HG03045 (cell line): ENCODE data around the gene TRIO.

Experiments
- ATAC-seq: cut with Tn5 transposase; IDR thresholded peaks from one replicate; pipeline ENCODE4 v1.9.1; 2021; ENCODE audit warnings: mild to moderate bottlenecking, moderate library complexity; ENCODE audit not compliant: unreplicated experiment

The TRIO gene

GRCh38 chr5:14343376-14343775 lies 200.2 kb downstream of the TRIO start:
- no peak for ATAC-seq

DNA sequence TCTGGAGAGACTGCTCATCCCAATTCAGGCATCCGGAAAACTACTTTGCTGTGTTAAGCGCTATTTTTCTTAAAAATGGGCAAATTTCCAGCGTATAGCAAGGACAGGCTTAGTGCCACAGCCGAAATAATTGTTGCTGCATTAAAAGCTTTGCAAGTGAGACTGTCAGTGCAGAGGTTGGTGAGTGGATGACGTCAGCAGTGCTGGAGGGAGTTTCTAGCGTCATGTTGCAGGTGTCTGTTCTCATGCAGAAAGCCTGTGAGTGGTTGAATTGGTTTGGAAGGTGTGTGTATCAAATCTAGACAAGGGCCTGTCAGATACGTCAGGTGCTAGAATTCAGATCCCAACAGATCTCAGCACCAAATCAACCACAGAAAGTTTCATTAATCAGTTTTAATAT lies 204.4 kb downstream of the TRIO start:
- ATAC-seq = no peak

DNA sequence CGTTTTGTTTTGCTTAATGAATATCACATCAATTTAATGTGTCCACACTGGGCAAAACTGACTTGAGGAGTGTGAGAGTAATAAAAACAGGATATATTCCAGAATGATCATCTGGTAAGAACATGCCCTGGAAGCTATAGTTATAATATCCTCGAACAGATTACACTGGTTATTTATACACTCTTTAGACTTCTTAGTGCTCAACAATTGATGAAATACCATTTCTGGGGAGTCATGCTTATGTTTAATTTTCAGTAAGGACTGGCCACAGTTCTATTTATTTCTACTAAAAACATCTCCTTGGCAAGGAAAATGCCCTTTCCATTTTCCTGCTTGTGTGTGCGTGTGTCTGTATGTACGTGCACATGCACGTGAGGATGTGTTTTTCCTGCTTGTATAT lies 205.0 kb downstream of the TRIO start:
- ATAC-seq = no peak

GRCh38 chr5:14349029-14349428 lies 205.9 kb downstream of the TRIO start:
- ATAC-seq = no peak

- ATAC-seq = no peak
Measured at GRCh38 chr5:14351086-14351661, 208.0 kb downstream of the TRIO start.

GRCh38 chr5:14351845-14352712 lies 208.9 kb downstream of the TRIO start:
- ATAC-seq = no peak

DNA sequence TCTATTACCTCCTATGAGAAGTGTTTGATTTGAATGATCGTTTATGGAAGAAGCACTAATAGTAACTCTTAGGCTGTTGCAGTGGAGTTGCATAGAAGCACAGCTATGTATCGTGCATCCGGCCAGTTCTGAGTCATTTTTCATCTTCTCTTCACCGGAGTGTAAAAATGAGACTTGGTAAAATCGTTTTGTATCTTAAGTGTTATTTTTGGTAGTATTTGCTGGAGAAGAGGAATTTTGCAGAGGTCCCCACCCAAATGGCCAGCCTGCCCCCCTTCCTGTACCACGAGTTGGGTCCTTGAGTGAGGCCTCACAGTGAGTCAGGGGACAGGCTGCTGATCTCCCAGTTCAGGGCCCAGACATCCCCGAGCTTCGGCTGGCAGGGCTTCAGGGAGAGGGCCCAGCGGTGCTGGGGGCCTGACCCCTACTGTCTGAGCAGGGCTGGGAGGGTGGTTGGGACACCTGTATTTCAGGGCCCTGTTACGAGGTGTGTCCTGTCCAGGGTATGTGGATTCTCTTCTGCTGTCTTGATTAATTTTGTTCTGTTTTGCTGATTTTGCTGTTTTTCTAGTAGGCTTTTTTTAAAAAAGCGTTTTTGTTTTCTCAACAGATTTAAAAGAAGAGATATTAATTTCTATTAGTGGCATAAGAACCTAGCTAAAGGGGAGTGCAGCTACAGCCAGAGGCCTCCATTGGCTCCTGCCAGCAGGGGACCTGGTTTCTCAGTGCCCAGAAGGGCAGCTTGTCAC lies 210.8 kb downstream of the TRIO start:
- ATAC-seq = no peak

DNA sequence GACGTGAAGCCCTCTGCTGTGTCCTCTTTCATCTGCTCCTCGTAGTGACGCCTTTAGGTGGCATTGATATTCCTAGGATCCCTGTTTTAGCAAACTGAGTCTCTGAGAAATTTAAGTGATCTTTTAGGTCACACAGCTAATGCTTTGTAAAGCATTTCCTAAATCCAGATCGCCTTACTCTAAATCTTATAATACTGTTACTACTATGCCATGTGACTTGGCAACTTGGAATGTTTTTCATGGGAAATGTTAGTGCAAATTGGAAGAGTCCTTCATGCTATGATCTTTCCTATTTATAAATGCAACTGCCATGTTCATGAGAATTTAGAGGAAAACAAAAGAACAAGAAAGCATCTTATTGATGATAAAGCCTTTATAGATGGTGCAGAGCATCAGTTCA lies 212.2 kb downstream of the TRIO start:
- no peak for ATAC-seq

- no peak for ATAC-seq
Measured at GRCh38 chr5:14356305-14356704, 213.2 kb downstream of the TRIO start.

GRCh38 chr5:14357441-14357840 lies 214.3 kb downstream of the TRIO start:
- no peak for ATAC-seq

- no peak for ATAC-seq
Measured at GRCh38 chr5:14357851-14358250, 214.7 kb downstream of the TRIO start.

DNA sequence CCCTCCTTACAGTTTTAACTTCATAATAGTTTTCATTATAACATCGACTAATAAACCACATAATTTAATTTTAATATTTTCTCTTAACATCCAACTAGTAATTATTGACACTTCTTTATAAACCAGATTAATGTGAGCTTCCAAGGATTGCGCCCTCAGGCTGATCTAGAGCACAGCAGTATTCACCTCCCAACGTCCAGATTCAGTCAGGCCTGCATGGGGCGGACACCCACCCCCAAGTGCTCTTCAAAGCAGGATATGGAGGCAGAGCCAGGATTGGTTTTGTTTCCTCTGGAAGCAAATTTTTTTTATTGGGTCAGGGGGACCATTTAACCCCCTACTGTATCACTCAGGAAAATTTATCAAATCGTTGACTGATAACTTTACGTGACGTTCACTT lies 215.4 kb downstream of the TRIO start:
- ATAC-seq = no peak

DNA sequence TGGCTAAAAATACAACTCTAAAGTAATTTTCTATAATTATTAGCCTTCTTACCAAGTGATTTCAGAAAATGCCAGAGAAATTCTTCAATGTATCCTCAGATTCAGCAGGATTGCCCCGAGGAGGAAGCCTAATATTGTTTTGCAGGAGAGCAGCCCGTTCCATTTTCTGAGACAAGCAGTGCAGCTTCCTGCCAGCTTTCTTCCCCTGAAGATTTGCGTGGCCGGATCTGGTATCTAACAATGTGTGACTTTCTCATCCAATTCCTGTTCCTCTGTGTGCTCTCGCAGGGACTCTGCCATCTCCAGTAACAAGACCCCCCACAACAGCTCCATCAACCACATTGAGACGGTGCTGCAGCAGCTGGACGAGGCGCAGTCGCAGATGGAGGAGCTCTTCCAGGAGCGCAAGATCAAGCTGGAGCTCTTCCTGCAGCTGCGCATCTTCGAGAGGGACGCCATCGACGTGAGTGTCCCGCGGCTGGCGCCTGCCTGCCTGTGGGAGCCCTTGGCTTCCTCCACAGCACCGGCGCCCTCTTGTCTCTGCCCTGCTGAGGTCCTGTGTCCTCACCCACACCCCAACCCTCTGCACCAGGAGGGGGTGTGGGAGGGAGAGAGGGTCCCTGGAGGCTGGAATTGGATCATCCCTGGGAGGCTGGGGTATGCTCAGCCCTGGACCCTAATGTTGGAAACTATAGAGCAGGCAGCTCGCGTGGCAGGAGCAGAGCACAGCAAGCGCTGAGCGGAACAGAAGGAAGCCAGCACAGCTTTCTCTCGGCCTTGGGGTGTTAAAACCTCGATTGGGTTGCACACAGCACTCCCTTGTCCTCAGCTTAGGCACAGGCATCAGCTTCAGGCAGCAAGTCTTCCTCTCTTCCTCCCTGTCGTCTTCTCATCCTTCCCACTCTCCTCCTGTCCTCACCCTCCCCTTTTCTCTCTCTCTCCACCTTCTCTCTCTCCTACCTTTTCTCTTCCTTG lies 216.2 kb downstream of the TRIO start:
- ATAC-seq = no peak

DNA sequence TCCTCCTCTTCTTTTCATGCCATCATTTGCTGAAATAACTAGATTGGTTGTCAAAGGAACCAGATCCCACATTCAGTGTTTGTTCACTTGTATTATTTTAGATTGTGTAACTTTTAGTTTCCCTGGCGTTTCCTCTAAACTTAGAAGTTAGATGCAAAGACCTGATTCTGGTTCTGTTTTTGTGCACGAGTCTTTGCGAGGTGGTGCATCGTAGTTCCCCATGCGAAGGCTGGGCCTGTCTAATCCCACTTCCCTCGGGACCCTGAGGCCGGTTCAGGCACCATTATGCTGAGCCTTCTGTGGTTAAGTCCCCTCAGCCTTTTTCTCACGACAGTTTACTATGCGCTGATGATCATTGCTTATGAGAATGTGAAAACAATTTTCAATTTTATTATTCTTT lies 219.3 kb downstream of the TRIO start:
- no peak for ATAC-seq

- ATAC-seq = no peak
Measured at GRCh38 chr5:14364096-14364495, 221.0 kb downstream of the TRIO start.

- ATAC-seq = no peak
Measured at GRCh38 chr5:14364576-14365472, 221.7 kb downstream of the TRIO start.

DNA sequence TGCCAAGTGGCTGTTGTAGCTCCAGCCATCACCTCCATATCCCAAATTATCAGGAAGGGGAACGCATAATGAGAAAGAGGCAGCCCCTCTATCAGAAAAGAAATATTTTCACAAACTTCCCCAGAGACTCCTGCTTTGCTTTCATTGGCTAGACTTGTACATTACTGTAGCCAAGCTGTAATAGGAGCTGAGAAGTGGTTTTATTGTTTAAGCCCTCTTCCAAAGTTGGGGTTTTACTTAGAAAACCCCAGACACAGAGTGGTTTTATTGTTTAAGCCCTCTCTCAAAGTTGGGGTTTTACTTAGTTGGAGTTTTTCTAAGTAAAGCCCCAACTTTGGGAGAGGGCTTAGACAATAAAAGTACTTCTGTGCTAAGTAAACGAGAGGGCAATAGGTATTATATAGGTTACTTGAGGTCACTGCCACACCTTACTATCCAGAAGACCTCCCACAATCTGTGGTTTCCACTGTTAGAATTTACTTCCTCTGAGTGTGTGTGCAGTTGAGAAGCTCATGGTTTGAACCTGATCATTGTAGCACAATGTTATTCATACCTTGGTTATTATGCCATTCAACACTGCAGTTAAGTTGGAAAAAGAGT lies 222.8 kb downstream of the TRIO start:
- ATAC-seq = no peak

DNA sequence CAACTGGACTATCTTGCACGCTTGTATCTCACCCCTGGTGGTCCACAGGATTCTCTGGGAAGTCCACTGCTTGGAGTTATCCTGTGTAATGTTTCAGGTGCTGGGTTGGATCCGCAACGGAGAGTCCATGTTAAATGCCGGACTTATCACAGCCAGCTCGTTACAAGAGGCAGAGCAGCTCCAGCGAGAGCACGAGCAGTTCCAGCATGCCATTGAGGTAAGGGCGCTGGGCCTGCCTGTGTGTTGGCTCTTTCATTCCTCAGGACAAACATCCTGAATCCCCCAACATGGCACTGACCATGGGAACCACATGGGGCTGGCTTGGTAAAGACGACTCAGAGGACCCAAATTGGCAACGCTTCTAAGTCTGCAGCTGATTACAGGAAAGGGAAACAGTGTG lies 223.6 kb downstream of the TRIO start:
- ATAC-seq = no peak

- ATAC-seq = no peak
Measured at GRCh38 chr5:14367364-14367763, 224.2 kb downstream of the TRIO start.
